GM21515 (cell line): ENCODE measurements around the gene ZMYM1.
A peak's percentile ranks its signal among the peaks of the same experiment; 100 is the strongest.
"Not testable (repeated sequence)": the region's sequence is repeated elsewhere in the genome, so short reads cannot be mapped to it uniquely, and the experiment has no call there.

Experiments used
- ATAC-seq: cut with Tn5 transposase; IDR thresholded peaks from one replicate; pipeline ENCODE4 v1.9.1; 2021; ENCODE audit not compliant: unreplicated experiment

The ZMYM1 gene

GRCh38 chr1:35079003-35079930 lies at the start of gene ZMYM1:
ZMYM1 (plus strand) TSS chr1:35079385; CDS start chr1:35093988, 14,603 bp downstream.
- peak; percentile 93 for ATAC-seq

GRCh38 chr1:35029761-35030160 lies 49.4 kb upstream of the ZMYM1 start:
- ATAC-seq = no peak

GRCh38 chr1:35030338-35030737 lies 48.8 kb upstream of the ZMYM1 start:
- ATAC-seq = no peak

- ATAC-seq = peak; percentile 12
These were observed 48.3 kb upstream of the ZMYM1 start for GRCh38 chr1:35030756-35031446.

- ATAC-seq = no peak
These were observed 46.8 kb upstream of the ZMYM1 start for GRCh38 chr1:35032384-35032739.

GRCh38 chr1:35033346-35033745 lies 45.8 kb upstream of the ZMYM1 start:
- ATAC-seq = no peak

- no peak for ATAC-seq
These were observed 42.6 kb upstream of the ZMYM1 start for GRCh38 chr1:35036621-35037020.

GRCh38 chr1:35037206-35037605 lies 42.0 kb upstream of the ZMYM1 start:
- no peak for ATAC-seq

GRCh38 chr1:35038723-35039122 lies 40.5 kb upstream of the ZMYM1 start:
- ATAC-seq = no peak

- ATAC-seq = no peak
These were observed 35.7 kb upstream of the ZMYM1 start for GRCh38 chr1:35043498-35043897.

- no peak for ATAC-seq
These were observed 34.8 kb upstream of the ZMYM1 start for GRCh38 chr1:35044431-35044830.

- ATAC-seq = no peak
These were observed 32.5 kb upstream of the ZMYM1 start for GRCh38 chr1:35046730-35047129.

- no peak for ATAC-seq
These were observed 31.9 kb upstream of the ZMYM1 start for GRCh38 chr1:35047188-35047858.

- ATAC-seq = no peak
These were observed 30.1 kb upstream of the ZMYM1 start for GRCh38 chr1:35049116-35049515.

GRCh38 chr1:35053433-35053832 lies 25.8 kb upstream of the ZMYM1 start:
- ATAC-seq = no peak

GRCh38 chr1:35054282-35054681 lies 24.9 kb upstream of the ZMYM1 start:
- not testable (repeated sequence) for ATAC-seq

GRCh38 chr1:35058321-35058720 lies 20.9 kb upstream of the ZMYM1 start:
- ATAC-seq = not testable (repeated sequence)

GRCh38 chr1:35058988-35059387 lies 20.2 kb upstream of the ZMYM1 start:
- no peak for ATAC-seq

GRCh38 chr1:35062518-35063196 lies 16.5 kb upstream of the ZMYM1 start:
- ATAC-seq = no peak

- ATAC-seq = no peak
These were observed 14.9 kb upstream of the ZMYM1 start for GRCh38 chr1:35064265-35064664.

- no peak for ATAC-seq
These were observed 9.4 kb upstream of the ZMYM1 start for GRCh38 chr1:35069746-35070145.
